Measurements from ENCODE around the gene ZNF516. TPM values are rescaled to one million over a fixed set of nuclear protein-coding genes. Genes with fewer than 3 reads are reported as not detected.
A peak's percentile ranks its signal among the peaks of the same experiment; 100 is the strongest.

ZNF516 gene
- total and polyA plus RNA-seq, 2 experiments from 2014 or later, result 17.8 to 29.4 TPM

- H3K4me2 ChIP-seq (ENCODE audit: unreplicated experiment), result peak overlapping the region; percentile 85
- H3K79me2 ChIP-seq (ENCODE audit: insufficient read depth), result peaks cover 75% of the 10 kb centered on the region
- no peaks in the 10 kb centered on the region for H3K9me3 ChIP-seq (ENCODE audit: low read depth)
- H3K4me1 ChIP-seq (ENCODE audit: insufficient read depth), result peaks cover 43% of the 10 kb centered on the region
- H3K27ac ChIP-seq, result peak overlapping the region; percentile 6
- H3K9ac ChIP-seq, result peak overlapping the region; percentile 82
- no peak overlapping the region for H2AFZ ChIP-seq
- no peak for DNase-seq
- WGBS, 2 experiments (ENCODE audit: low coverage in 1 of 2, low lambda C conversion rate in 2 of 2, missing lambda C conversion rate in 2 of 2), result 55 to 65% methylated on average over 4 of the region's 4 CpGs
- in situ Hi-C loops (cut with MboI), result no loop called here
- H3F3A ChIP-seq (ENCODE audit: insufficient read depth), result peaks cover 28% of the 10 kb centered on the region
- H4K20me1 ChIP-seq (ENCODE audit: insufficient read depth), result 0 out of 2 replicates have a peak, but pooled peaks cover 4% of the 10 kb centered on the region
- TF ChIP-seq EZH2phosphoT487 (IDR thresholded peaks at IDR 0.05; ENCODE audit: insufficient read depth, low read depth) (no peak), EZH2 (IDR thresholded peaks at IDR 0.05; ENCODE audit: insufficient read depth, poor library complexity, severe bottlenecking) (no peak)
- H3K27me3 ChIP-seq (replicated peaks; ENCODE audit: insufficient read depth), result no peaks in the 10 kb centered on the region
- no peaks in the 10 kb centered on the region for H3K36me3 ChIP-seq (ENCODE audit: low read depth)
- H3K9me2 ChIP-seq (ENCODE audit: insufficient read depth), result no peaks in the 10 kb centered on the region
- peak overlapping the region; percentile 30 for H3K4me3 ChIP-seq
Observed at GRCh38 chr18:76489081-76489480, 6.0 kb downstream of the ZNF516 start.

DNA sequence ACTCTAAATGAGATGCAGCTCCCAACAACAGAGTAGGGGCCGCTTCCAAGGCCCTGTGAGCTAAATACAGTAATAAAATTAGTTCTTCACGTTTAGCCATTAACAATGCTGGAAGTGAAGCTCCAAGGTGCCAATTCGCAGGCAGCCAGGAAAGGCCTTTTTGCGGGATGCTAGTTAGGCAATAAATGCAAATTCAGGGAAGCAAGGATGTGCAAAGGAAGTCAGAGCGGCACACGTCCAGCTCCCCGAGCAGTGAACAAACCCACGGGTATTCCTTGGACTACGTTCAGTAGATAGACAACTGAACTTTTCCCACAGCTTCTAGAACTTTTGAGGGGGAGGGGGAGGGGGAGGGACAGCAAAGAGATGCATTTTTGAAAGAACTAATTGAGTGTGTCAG, 6.9 kb downstream of the ZNF516 start:
- Histone ChIP-seq H3F3A (ENCODE audit: insufficient read depth) (peaks cover 19% of the 10 kb centered on the region), H3K4me1 (ENCODE audit: insufficient read depth) (peaks cover 43% of the 10 kb centered on the region), H3K27me3 (replicated peaks; ENCODE audit: insufficient read depth) (no peaks in the 10 kb centered on the region), H4K20me1 (ENCODE audit: insufficient read depth) (0 out of 2 replicates have a peak, but pooled peaks cover 4% of the 10 kb centered on the region), H3K36me3 (ENCODE audit: low read depth) (no peaks in the 10 kb centered on the region), H3K4me2 (ENCODE audit: unreplicated experiment) (peak overlapping the region; percentile 85), H3K27ac (peak overlapping the region; percentile 6), H2AFZ (no peak overlapping the region), H3K9ac (peak overlapping the region; percentile 5; the same call in 1 of the 2 replicates), H3K79me2 (ENCODE audit: insufficient read depth) (peaks cover 83% of the 10 kb centered on the region), H3K9me3 (ENCODE audit: low read depth) (no peaks in the 10 kb centered on the region), H3K9me2 (ENCODE audit: insufficient read depth) (no peaks in the 10 kb centered on the region), H3K4me3 (peak overlapping the region; percentile 30)
- peak; percentile 73 for DNase-seq
- 16 to 24% methylated on average over 9 of the region's 9 CpGs for WGBS, 2 experiments (ENCODE audit: low coverage in 1 of 2, low lambda C conversion rate in 2 of 2, missing lambda C conversion rate in 2 of 2)
- in situ Hi-C loops (cut with MboI), result no loop called here
- no peak for TF ChIP-seq EZH2 (IDR thresholded peaks at IDR 0.05; ENCODE audit: insufficient read depth, poor library complexity, severe bottlenecking)
- TF ChIP-seq EZH2phosphoT487 (IDR thresholded peaks at IDR 0.05; ENCODE audit: insufficient read depth, low read depth), result no peak

- in situ Hi-C loops (cut with MboI), result no loop called here
- 53 to 57% methylated on average over 8 of the region's 8 CpGs for WGBS, 2 experiments (ENCODE audit: low coverage in 1 of 2, low lambda C conversion rate in 2 of 2, missing lambda C conversion rate in 2 of 2)
- peak overlapping the region; percentile 85 for H3K4me2 ChIP-seq (ENCODE audit: unreplicated experiment)
- peak overlapping the region; percentile 6; the same call in 1 of the 2 replicates for H3K27ac ChIP-seq
- no peak for TF ChIP-seq EZH2 (IDR thresholded peaks at IDR 0.05; ENCODE audit: insufficient read depth, poor library complexity, severe bottlenecking)
- TF ChIP-seq EZH2phosphoT487 (IDR thresholded peaks at IDR 0.05; ENCODE audit: insufficient read depth, low read depth), result no peak
- H3K4me1 ChIP-seq (ENCODE audit: insufficient read depth), result peaks cover 43% of the 10 kb centered on the region
- no peaks in the 10 kb centered on the region for H3K36me3 ChIP-seq (ENCODE audit: low read depth)
- H3K79me2 ChIP-seq (ENCODE audit: insufficient read depth), result peaks cover 88% of the 10 kb centered on the region
- no peaks in the 10 kb centered on the region for H3K9me2 ChIP-seq (ENCODE audit: insufficient read depth)
- H3K9ac ChIP-seq, result 0 out of 2 replicates have a peak overlapping the region, but pooled peaks have one; percentile 5
- no peaks in the 10 kb centered on the region for H3K27me3 ChIP-seq (replicated peaks; ENCODE audit: insufficient read depth)
- H3K9me3 ChIP-seq (ENCODE audit: low read depth), result no peaks in the 10 kb centered on the region
- H3F3A ChIP-seq (ENCODE audit: insufficient read depth), result peaks cover 19% of the 10 kb centered on the region
- 0 out of 2 replicates have a peak, but pooled peaks cover 4% of the 10 kb centered on the region for H4K20me1 ChIP-seq (ENCODE audit: insufficient read depth)
- H2AFZ ChIP-seq, result no peak overlapping the region
- no peak overlapping the region; the same call in 1 of the 2 replicates for H3K4me3 ChIP-seq
- DNase-seq, result no peak
Observed at GRCh38 chr18:76487782-76488181, 7.3 kb downstream of the ZNF516 start.

DNA sequence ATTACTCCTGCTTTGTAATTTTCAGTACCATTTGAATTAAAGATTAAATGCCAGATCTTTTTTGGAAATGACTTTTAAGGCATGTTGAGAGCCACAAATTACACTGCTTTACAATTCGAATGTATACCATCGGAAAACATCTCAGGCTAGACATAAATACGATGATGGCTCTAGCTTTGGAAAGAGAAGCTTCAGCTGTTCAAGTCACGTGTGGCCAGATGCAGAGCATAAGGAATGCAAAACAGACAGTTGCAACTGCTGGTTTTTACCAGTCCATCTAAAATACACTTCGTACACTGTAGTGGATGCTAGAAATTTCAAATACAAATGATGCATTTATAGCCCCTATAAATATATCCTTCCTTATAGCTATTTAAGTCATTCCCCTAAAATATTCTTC, 8.0 kb downstream of the ZNF516 start:
- Histone ChIP-seq H2AFZ (no peak overlapping the region), H3K36me3 (ENCODE audit: low read depth) (no peaks in the 10 kb centered on the region), H3K27me3 (replicated peaks; ENCODE audit: insufficient read depth) (no peaks in the 10 kb centered on the region), H3K9me2 (ENCODE audit: insufficient read depth) (no peaks in the 10 kb centered on the region), H3K9me3 (ENCODE audit: low read depth) (no peaks in the 10 kb centered on the region), H3K79me2 (ENCODE audit: insufficient read depth) (peaks cover 89% of the 10 kb centered on the region), H3K4me3 (no peak overlapping the region), H3K4me2 (ENCODE audit: unreplicated experiment) (no peak overlapping the region), H3F3A (ENCODE audit: insufficient read depth) (peaks cover 19% of the 10 kb centered on the region), H4K20me1 (ENCODE audit: insufficient read depth) (0 out of 2 replicates have a peak, but pooled peaks cover 4% of the 10 kb centered on the region), H3K4me1 (ENCODE audit: insufficient read depth) (peaks cover 43% of the 10 kb centered on the region), H3K9ac (no peak overlapping the region), H3K27ac (no peak overlapping the region)
- in situ Hi-C loops (cut with MboI), result no loop called here
- WGBS, 2 experiments (ENCODE audit: low coverage in 1 of 2, low lambda C conversion rate in 2 of 2, missing lambda C conversion rate in 2 of 2), result 72 to 78% methylated on average over 5 of the region's 5 CpGs
- TF ChIP-seq EZH2phosphoT487 (IDR thresholded peaks at IDR 0.05; ENCODE audit: insufficient read depth, low read depth), result no peak
- TF ChIP-seq EZH2 (IDR thresholded peaks at IDR 0.05; ENCODE audit: insufficient read depth, poor library complexity, severe bottlenecking), result no peak
- DNase-seq, result no peak

Data from GM23248 (cell line).